ENCODE data around the gene GALNT9.
"Not testable (repeated sequence)": the region's sequence is repeated elsewhere in the genome, so short reads cannot be mapped to it uniquely, and the experiment has no call there.

GALNT9 gene

DNA sequence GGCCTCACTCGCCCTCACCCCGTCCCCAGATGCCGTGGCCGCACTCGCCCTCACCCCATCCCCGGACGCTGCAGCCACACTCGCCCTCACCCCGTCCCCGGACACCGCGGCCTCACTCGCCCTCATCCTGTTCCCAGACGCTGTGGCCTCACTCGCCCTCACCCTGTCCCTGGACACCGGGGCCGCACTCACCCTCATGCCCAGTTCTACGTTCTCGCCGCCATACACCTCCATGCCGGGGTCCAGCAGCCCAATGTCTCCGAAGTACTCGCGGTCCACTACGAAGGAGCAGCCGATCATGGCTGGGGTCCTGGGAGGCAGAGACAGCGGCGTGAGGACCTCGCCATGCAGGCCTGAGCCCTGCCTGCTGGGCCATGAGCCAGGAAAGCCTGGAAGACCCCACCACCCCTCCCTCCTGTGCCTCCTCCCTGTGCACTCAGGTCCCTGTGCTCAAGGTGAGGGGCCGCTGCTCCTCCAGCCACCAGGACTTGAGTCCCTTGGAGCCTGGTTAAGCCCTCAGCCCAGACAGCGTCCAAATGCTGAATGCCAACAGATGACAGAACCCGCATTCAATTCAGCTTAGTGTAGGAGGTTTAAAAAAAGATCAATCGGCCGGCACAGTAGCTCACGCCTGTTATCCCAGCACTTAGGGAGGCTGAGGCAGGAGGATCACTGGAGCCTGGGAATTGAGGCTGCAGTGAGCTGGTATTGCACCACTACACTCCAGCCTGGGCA lies 81.5 kb downstream of the GALNT9 start:
- DNase-seq = no peak

DNA sequence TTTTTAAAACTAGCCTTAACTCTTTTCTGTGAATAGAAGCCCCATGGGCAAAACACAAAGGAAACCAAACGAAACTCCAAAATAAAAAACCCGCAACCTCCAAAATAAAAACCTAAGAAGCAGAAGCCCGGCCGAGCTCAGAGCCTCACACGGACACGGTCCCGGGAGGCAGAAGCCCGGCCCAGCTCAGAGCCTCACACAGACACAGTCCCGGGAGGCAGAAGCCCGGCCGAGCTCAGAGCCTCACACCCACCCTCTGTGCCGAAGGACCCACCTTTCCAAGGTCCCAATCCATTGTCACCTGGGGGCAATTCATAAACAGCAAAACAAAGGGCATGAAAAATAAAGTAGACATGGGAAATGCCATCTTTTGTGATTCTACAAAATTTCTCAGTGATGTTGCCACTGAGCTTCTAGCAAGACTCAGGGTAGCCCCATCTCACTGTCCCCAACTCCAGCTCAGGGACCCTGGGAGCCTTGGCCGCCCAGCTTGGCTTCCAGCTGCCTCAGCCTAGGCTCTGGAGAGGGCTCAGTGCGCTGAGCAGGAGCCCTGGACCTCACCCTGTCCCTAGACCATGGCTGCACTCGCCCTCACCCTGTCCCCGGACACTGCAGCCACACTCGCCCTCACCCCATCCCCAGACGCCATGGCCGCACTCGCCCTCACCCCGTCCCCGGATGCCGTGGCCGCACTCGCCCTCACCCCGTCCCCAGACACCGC lies 82.2 kb downstream of the GALNT9 start:
- DNase-seq = no peak

DNA sequence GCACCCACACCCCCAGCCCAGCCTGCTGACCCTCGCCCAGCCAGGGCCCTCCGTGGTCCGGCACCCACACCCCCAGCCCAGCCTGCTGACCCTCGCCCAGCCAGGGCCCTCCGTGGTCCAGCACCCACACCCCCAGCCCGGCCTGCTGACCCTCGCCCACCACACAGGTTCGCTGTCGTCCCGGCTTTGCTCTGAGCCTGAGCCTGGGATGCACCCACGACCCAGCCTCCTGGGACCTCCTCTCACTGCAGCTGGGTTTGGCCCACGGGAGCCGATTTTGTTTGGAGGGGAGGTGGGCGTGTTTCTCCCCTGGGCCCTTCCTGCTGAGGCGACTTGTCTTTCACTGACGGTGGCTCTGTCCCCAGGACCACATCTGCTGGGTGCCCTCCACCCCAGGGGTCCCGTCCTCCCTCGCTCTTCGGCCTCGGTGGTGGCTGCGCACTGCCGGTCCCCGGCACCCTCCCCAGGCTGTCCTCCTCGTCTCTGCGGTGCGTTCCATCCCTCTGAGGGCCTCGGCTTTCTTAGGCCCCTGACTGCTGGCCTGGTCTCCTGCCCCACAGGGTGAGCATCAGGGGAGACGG lies 83.8 kb downstream of the GALNT9 start:
- no peak for DNase-seq

DNA sequence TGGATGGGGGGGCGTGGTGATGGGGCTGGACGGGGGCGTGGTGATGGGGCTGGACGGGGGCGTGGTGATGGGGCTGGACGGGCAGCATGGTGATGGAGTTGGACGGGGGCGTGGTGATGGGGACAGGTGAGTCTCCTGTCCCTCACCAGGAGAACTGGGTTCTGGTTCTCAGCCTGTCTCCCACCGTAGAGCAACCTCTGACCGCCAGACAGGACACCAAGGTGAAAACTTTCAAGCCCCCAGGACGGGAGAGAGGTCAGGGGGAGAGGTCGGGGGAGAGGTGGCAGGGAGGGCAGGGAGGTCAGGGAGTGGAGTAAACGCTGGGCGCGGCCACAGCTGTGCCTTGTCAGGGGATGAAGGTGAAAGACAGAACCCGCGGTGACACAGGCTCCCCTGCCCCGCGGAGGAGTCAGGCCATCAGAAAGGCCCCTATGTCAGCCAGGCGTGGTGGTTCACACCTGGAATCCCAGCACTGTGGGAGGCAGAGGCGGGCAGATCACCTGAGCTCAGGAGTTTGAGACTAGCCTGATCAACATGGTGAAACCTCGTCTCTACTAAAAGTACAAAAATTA lies 84.6 kb downstream of the GALNT9 start:
- DNase-seq = no peak

DNA sequence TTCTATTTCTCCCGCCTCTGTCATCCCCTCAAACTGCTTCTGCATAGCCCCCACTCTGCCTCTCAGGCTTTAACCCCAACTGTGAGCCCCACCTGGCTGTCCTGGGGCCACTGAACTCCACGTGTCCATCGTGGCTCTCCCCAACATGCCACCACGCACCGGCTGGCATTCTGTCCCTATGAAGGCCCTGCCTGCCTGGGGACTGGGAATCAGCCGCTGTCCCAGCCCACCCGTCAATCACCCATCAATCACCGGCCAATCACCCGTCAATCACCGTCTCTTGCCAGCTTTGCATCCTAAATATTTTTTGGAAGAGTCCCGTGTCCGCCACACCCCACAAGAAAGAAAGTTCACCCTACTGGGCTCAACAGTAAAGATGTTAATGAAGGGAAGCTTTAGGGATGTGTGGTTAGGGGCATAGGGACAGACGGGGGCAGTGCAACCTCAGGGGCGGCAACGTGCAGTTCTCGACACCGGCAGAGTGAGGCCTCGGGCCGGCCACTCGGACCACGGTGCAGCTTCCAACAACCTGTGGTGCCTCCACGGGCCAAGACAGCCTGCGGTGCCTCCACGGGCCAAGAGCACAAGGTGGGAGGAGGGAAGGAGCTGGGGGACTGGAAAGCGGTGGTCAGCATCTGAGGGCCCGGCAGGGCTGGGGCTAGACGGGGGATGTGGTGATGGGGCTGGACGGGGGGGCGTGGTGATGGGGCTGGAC lies 85.6 kb downstream of the GALNT9 start:
- DNase-seq = no peak

DNA sequence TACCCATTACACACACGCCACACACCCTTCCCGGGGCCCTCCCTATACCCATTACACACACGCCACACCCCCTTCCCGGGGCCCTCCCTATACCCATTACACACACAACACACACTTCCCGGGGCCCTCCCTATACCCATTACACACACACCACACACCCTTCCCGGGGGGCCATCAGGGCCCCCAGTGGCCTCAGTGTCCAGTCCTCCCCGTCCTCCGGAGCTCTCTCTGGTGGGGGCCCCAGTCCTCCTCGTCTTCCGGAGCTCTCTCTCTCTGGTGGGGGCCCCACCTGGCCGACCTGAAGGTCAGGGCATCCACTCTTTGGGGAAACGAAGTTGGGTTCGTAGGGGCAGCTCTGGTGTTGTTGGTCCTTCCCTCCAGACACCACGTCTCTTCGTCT lies 86.2 kb downstream of the GALNT9 start:
- DNase-seq = not testable (repeated sequence)

DNA sequence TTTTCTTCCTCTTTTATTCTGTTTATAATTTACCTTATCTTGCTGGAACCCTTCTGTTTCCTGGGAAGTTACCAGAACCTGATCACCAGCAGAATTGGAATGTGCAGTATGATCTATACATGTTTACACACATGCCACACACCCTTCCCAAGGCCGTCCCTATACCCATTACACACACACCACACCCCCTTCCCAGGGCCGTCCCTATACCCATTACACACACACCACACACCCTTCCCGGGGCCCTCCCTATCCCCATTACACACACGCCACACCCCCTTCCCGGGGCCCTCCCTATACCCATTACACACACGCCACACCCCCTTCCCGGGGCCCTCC lies 88.8 kb downstream of the GALNT9 start:
- DNase-seq = not testable (repeated sequence)

DNA sequence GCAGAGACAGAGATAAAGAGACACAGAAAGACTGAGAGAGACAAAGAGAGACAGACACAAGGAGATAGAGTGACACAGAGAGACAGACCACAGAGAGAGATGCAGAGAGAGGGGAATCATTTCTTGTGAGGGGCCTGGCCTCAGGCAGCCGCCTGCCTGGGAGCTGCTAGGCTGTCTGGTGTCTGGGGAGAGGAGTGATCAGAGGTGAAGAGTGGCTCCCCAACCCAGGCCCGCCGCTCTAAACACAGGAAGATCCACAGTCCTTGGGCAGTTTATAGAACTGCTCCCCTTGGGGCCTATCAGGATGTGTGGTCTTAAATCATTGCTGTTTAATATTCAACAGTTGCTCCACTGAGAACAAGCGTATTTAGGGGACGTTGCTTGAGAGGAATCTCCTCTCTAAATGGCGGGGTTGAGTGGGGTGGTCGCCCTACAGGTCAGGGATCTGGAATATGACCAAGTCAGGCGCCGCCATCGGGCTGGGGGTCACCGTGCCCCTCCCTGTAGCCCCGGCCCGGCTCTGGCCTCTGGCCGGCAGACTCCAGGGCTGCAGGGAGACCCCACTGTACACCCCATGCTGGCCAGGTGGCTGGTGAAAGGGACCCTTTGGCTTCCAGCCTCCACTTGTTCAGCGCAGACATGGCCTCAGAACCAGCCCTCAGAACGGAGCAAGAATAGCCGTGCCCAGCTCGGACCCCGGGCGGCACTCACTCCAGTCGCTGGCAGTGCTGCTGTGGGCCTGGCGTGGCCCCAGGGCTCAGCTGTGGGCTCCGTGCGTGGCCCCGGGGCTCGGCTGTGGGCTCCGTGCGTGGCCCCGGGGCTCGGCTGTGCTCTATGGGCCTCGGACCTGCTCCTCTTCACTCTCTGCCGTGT lies 89.4 kb downstream of the GALNT9 start:
- no peak for DNase-seq

DNA sequence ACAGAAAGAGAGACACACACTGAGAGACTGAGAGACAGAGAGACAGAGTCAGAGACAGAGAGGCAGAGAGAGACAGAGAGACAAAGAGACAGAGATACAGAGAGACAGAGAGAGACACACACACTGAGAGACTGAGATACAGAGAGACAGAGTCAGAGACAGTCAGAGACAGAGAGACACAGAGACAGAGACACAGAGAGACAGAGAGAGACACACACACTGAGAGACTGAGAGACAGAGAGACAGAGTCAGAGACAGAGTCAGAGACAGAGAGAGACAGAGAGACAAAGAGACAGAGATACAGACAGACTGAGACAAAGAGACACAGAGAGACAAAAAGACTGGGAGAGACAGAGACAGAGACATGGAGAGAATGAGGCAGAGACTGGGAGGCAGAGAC lies 90.0 kb downstream of the GALNT9 start:
- DNase-seq = no peak

DNA sequence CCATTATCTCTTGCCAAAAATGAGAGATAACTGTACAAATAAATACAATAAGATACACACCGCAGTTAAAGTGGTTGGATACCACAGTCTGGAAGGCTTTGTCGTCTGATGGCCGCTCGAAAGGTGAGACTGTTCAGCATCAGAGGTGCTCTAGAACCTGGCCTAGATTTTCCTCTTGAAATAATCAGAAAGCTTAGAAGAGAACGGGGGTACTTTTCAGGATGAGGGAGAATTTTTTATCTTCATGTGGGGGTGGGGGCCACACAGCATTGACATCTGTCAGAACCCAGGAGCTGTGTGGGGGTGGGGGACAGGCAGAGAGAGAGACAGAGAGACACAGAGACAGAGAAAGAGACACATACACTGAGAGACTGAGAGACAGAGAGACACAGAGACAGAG lies 90.5 kb downstream of the GALNT9 start:
- DNase-seq = no peak

DNA sequence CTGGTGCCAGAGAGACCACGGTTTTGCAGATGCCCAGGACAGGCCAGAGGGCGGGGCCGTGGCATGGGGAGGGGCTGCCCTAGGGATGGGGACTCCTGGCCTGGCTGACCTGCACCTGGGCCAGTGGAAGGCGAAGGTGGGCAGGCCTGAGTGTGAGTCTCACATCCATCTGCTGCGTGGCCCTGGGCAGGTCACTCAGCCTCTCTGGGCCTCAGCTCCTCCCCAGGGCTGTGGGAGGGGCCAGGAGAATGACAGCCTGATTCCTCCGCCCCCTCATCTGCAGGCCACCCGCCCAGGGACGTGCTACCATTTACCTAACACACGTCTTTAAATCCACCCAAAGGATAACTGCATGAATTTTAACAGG lies 90.9 kb downstream of the GALNT9 start:
- no peak for DNase-seq

DNA sequence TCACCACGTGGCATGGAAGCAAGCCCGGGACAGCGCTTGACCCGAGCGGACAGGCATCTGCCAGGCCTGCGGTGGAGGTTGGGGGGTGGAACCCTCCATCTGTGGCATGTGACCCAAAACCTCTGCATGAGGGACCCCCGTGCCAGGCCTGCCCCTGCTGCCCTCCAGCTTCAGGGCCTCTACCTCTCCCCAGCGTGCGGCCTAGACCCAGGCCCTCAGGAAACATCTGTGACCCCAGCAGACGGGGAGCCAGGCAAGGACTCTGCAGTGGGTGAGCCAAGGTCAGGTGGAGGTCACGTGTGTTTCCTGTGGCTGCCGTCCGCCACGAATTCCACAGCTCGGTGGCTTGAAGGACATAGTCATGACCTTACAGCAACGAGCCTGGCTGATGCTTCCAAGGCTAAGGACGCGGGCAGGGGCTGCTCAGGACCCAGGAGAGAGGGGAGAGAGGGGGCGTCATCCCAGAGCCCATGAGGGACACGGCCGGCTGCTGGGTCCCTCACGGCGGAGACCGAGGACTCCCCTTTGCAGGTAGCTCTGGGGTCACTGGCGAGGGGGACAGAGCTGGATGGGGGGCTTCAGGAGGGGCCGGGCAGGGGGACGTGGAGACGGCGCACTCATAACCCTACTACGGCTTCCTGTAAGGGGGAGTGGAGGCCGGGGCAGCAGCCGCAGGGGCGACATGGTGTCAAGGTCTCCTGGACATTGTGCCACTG lies 91.5 kb downstream of the GALNT9 start:
- no peak for DNase-seq

DNA sequence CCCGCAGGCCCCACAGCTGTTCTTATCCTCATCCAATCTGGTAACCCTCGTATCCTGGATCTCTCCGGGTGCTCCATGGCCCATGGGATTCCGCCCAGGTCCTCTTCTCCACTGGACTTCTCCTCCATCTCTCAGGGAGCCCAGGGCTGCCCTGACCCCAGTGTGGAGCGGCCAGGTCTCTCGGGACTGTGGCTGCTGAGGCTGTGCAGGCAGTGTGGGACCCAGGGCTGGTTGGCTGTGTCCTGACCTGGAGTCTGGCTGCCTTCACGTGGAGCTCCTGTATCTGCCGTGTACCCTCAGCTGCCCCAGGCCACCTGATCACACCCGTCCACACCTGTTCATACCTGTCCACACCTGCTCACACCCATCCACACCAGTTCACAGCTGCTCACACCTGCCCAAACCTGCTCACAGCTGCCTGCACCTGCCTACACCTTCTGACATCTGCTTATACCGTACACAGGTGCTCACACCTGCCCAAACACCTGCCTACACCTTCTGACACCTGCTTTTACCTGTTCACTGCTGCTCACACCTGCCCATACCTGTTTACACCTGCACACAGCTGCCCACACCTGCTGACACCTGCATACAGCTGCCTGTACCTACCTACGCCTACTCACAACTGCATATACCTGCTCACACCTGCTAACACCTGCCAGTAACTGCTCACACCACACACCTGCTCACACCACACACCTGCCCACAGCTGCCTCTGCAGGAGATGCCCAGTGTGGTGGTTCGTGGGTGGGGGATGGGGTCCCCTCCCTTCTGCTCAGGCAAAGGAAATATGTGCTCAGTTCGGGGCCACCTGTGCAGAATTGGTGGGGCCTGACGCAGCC lies 92.2 kb downstream of the GALNT9 start:
- no peak for DNase-seq

DNA sequence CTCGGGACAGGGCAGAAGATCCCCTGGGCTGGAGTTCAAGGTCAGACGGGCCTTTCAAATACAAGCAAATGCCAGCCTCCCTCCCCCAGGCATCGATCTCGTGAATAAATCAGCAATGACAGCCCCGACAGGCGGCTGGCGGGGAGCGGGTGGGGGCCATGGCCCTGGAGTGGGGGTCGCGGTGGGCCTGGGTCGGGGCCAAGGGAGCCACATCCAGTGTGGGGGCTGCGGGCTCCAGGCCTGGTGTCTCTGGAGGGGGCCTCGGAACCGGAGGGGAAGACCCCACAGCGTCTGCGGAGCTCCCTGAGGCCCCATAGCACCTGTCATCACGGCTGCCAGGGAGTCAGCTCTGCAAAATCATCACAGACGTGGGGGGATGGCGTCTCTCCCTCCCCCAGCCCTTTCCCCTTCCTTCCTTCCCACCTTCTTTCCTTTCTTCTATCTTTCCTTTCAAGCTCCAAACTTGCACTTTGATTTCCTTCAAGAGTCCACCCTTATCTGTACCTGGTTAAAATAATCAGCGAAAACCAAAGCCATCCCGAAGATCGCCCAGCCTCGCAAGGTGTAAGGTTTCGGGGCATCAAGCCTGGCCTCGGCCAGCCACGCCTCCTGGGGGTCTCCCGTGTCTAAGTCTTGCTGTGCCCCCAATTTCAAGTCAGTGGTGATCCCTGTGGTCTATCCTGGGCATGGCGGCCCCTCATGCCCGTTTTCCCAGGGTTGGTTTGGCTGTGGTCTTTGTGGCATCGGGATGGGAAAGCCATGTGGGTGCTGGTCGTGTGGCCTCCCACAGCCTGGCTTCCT lies 93.1 kb downstream of the GALNT9 start:
- DNase-seq = no peak

DNA sequence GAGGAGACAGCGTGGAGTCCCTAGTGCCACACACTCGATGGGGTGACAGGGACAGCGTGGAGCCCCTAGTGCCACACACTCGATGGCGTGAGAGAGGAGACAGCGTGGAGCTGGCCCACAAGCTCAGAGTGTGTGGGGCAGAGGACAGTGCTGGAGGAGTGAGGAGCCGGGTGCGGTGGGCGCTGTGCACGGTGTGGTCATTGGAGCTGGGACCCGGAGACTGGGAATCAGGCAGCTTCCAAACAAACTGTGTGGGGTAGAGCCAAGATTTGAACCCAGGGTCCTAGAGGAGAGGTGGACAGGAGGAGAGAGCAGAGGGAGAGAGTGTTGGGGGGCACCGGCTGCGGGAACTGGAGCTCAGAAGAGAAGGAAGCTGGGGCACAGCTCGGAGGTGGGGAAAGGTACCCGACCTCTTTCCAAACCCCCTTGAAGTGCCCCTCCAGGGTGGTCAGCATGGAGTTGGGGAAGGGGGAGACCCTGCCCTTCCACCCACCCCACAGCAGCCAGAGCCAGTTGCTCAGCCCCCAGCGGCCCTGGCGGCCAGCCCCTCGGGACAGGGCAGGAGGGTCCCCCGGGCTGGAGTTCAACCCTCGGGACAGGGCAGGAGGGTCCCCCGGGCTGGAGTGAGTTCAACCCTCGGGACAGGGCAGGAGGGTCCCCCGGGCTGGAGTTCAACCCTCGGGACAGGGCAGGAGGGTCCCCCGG lies 94.1 kb downstream of the GALNT9 start:
- no peak for DNase-seq

DNA sequence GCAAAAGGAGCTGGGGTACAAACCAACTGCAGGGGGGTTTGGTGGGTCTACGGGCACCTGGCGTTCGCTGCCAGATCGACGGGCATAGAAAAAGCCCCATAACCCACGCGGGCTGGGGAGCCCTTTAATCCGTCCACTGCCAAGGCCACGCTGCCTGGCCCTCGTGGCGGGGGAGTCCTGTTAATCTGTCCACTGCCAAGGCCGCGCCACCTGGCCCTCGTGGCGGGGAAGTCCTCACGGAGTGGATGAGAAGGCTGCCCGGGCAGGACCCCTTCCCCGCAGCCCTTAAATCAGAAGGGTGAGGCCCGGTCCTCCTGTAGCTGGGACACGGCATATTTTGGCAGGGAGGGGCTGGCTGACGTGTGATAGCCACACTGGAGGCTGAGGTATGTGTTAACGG lies 99.0 kb downstream of the GALNT9 start:
- DNase-seq = no peak

DNA sequence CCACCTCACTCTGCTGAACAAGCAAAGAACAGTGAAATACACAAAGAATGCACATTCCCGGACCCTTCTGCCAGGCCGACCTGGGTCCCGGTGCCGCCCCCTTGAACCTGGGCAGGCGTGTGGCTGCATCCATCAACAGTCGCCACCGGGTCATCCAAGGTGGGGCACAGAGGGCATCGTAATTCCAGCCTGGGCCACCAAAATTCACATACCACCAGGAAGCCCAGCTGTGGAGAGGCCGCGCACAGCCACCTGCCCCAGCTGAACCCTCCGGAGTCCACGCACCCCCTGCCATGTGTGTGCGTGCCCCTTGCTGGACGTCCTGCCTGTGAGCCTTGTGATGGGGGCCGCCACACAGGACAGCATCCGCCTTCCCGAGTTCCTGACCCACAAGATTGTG lies 99.5 kb downstream of the GALNT9 start:
- no peak for DNase-seq

DNA sequence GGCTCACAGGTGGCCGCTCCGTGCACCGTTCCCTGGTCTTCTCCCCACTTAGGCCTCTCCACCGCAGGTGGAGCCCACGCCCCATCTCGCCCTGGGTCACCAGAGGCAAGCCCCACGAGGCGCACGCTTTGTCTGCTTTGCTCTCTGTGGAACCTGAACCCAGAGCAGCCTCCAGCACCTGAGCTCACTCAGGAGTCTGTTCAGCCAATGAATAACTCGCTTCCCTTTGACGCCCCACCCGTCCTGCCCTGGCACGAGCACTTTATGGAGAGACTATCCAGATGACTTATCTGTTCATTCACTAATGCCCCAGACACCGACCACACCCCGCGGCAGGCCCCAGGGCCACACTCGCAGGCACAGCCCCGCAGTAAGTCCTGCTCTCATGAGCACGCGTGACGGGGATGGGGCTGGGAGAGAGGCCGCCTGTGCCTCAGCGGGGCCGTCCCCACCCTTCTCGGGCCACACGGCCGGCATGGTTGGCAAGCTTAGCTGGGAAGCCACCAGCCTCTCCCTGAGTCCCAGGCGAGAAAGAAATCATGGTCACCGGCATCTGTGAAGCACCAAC lies 100.1 kb downstream of the GALNT9 start:
- DNase-seq = no peak

Data from CD4-positive, alpha-beta T cell treated with Interleukin-12 subunit alpha and Interleukin-12 subunit beta, for 1 hour (primary cell).